Heart left ventricle (tissue), 16 donors: ENCODE measurements around the gene PRAMEF12. TPM values are rescaled to one million over a fixed set of nuclear protein-coding genes. Genes with fewer than 3 reads are reported as not detected.

Source experiments
- ATAC-seq, 4 donors: fragments of 200-7000 bp; cut with Tn5 transposase; one replicate each; pipeline ENCODE4 v1.9.1; 2020 to 2022; ENCODE audit warnings: moderate library complexity in 4 of 4, mild to moderate bottlenecking in 3 of 4, moderate number of reproducible peaks in 1 of 4
- DNase-seq, 5 donors: peaks; one replicate each; pipeline ENCODE4 v3.0.0-alpha.2; 2020
- H3K27ac ChIP-seq, 12 donors: fragments of 200-600 bp; sonication (generic) in 4 of 12; one replicate each; pipeline versions ENCODE4 v1.5.0 to v1.8.0; 2016 to 2022; ENCODE audit warnings: mild to moderate bottlenecking in 2 of 12
- H3K27me3 ChIP-seq, 9 donors: fragments of 200-600 bp; sonication (generic) in 2 of 9; one replicate each; pipeline versions ENCODE4 v1.5.1 to v1.8.0; 2016 to 2022; ENCODE audit warnings: mild to moderate bottlenecking in 3 of 9
- H3K36me3 ChIP-seq, 9 donors: fragments of 200-600 bp; sonication (generic) in 2 of 9; one replicate each; pipeline versions ENCODE4 v1.5.0 to v1.8.0; 2018 to 2022; ENCODE audit warnings: mild to moderate bottlenecking in 2 of 9
- H3K4me1 ChIP-seq, 12 donors: fragments of 200-600 bp; sonication (generic) in 4 of 12; one replicate each; pipeline versions ENCODE4 v1.5.0 to v1.8.0; 2016 to 2022; ENCODE audit warnings: mild to moderate bottlenecking in 3 of 12
- H3K4me3 ChIP-seq, 12 donors: fragments of 200-600 bp; sonication (generic) in 4 of 12; one replicate each; pipeline versions ENCODE4 v1.5.0 to v1.8.0; 2017 to 2022; ENCODE audit warnings: mild to moderate bottlenecking in 9 of 12, moderate library complexity in 4 of 12
- H3K9me3 ChIP-seq, 12 donors: fragments of 200-600 bp; sonication (generic) in 4 of 12; one replicate each; pipeline versions ENCODE4 v1.5.0 to v1.8.0; 2016 to 2022; ENCODE audit warnings: mild to moderate bottlenecking in 1 of 12
- CTCF ChIP-seq, 12 donors: fragments of 200-600 bp; sonication (generic) in 4 of 12; IDR thresholded peaks; one replicate each; pipeline versions ENCODE4 v1.5.0 to v1.8.0; 2018 to 2022; ENCODE audit warnings: antibody characterized with exemption in 12 of 12, mild to moderate bottlenecking in 5 of 12
- POLR2A ChIP-seq, 2 donors: fragments of 450-650 bp; IDR thresholded peaks; one replicate each; pipeline ENCODE4 v1.6.1; 2017; ENCODE audit warnings: antibody characterized with exemption in 2 of 2, mild to moderate bottlenecking in 2 of 2, moderate library complexity in 2 of 2
- WGBS, 4 donors: extraction: QIAGEN DNeasy Blood & Tissue Kit in 2 of 4; methylation state at CpG; one replicate each; pipeline versions ENCODE4 v1.1.5 to v1.1.7; 2013 to 2018; 5-methylcytosine and 5-hydroxymethylcytosine counted together
- intact Hi-C, 10 donors: fragments of 100-400 bp; cut with DNase I; formaldehyde crosslinking; loops; one replicate each; pipeline versions ENCODE4 v1.11.1 to v1.14.2; 2022
- polyA plus RNA-seq, 2 donors: library from polyadenylated mRNA; stranded (reverse); fragments of 200-250 nt; gene quantifications; one replicate each; pipeline ENCODE4 v1.2.3, GENCODE V29; 2013
- total RNA-seq, 9 donors: library from RNA; depleted of rRNA in 2 of 9; stranded (reverse); fragments of >200 nt in 2 of 9; fragmentation: NEBNext Ultra II Directional in 3 of 9; extraction: Animal tissue kit (Norgen Biotek cat#: 25700) in 3 of 9; gene quantifications; one replicate each; pipeline versions ENCODE4 v1.1.0 to v1.2.4, GENCODE V29; 2016 to 2023
- donor health status: ischemic (EF 13 %, LVEDD 7.1; RV severe dilation, severe dysfunction).
- donor health status: healthy with polysubstance abuse.
- donor health status: DM: no; HTN: yes; CAD: no.
- donor health status: DM: no; HTN: no; CAD: no.
- donor health status: ischemic (EF 25% LVEDD 6.9; RV normal size, moderate dysfunction).
- donor health status: ischemic (EF 25% LVEDD 5.7; RV mildly dilated, moderate dysfunction).
- donor health status: healthy.
- donor health status: DM: yes; HTN: yes; CAD: no.
- donor health status: ischemic (EF 35%, LVEDD 5.7; RV mildly dilated, moderate dysfunction).
- donor health status: nonischemic (EF 11% LVEDD 7.7; RV severe dilation, severe dysfunction).
- donor health status: DM: yes; HTN: yes; CAD: no.
- donor health status: PGD.
- donor health status: ischemic (EF 29% LVEDD 5.4; RV normal size, mild dysfunction).
- donor health status: nonischemic (EF 23%, LVEDD 6.1; RV moderate dilation, normal function).

The PRAMEF12 gene
- total and polyA plus RNA-seq, 11 donors = not detected

- H3K36me3 ChIP-seq = no peaks in the 10 kb centered on the region
- H3K4me3 ChIP-seq = no peak overlapping the region
- no peaks in the 10 kb centered on the region for H3K9me3 ChIP-seq
- no peak for ATAC-seq
- H3K4me1 ChIP-seq = no peaks in the 10 kb centered on the region
- DNase-seq = no peak
- intact Hi-C loops = no loop called here
- no peak for TF ChIP-seq POLR2A (IDR thresholded peaks at IDR 0.05)
- 72 to 78% (median 73%) methylated on average over 4 to 6 of the region's 6 CpGs for WGBS, 4 donors
- no peak overlapping the region for H3K27ac ChIP-seq
- H3K27me3 ChIP-seq = peaks cover 0 to 33% (median 10%) of the 10 kb centered on the region in 9 donors
These were observed 16.6 kb upstream of the PRAMEF12 start for GRCh38 chr1:12756768-12757413.

GRCh38 chr1:12757836-12758235 is 15.7 kb upstream of the PRAMEF12 start:
- no peak for ATAC-seq

GRCh38 chr1:12760256-12760795 is 13.2 kb upstream of the PRAMEF12 start:
- Histone ChIP-seq H3K27ac (no peak overlapping the region), H3K4me1 (no peaks in the 10 kb centered on the region), H3K4me3 (no peak overlapping the region), H3K36me3 (no peaks in the 10 kb centered on the region), H3K9me3 (no peaks in the 10 kb centered on the region), H3K27me3 (peaks cover 0 to 33% (median 9%) of the 10 kb centered on the region in 9 donors)
- ATAC-seq (no peak), DNase-seq (no peak)
- WGBS, 4 donors = 55 to 68% (median 63%) methylated on average over 5 to 7 of the region's 7 CpGs
- intact Hi-C loops = no loop called here
- TF ChIP-seq POLR2A (IDR thresholded peaks at IDR 0.05) (no peak), CTCF (IDR thresholded peaks at IDR 0.05) (no peak)

More at GRCh38 chr1:12757836-12758235, 15.7 kb upstream of the PRAMEF12 start:
- no peak overlapping the region for H3K27ac ChIP-seq
- H3K9me3 ChIP-seq = no peaks in the 10 kb centered on the region
- no peaks in the 10 kb centered on the region for H3K4me1 ChIP-seq
- no peak overlapping the region for H3K4me3 ChIP-seq
- 58 to 69% (median 65%) methylated on average over 6 of the region's 6 CpGs for WGBS, 4 donors
- no peaks in the 10 kb centered on the region for H3K36me3 ChIP-seq
- no peak for DNase-seq
- peaks cover 0 to 33% (median 9%) of the 10 kb centered on the region in 9 donors for H3K27me3 ChIP-seq
- TF ChIP-seq POLR2A (IDR thresholded peaks at IDR 0.05) = no peak
- TF ChIP-seq CTCF (IDR thresholded peaks at IDR 0.05) = no peak
- intact Hi-C loops = no loop called here

GRCh38 chr1:12761781-12762180 is 11.8 kb upstream of the PRAMEF12 start:
- 79 to 88% (median 83%) methylated on average over 5 of the region's 5 CpGs for WGBS, 4 donors
- H3K27me3 ChIP-seq = peaks cover 0 to 33% (median 5%) of the 10 kb centered on the region in 9 donors

More at GRCh38 chr1:12761781-12762180, 11.8 kb upstream of the PRAMEF12 start:
- intact Hi-C loops = no loop called here
- DNase-seq (no peak), ATAC-seq (no peak)
- TF ChIP-seq CTCF (IDR thresholded peaks at IDR 0.05) (no peak), POLR2A (IDR thresholded peaks at IDR 0.05) (no peak)
- Histone ChIP-seq H3K27ac (no peak overlapping the region), H3K9me3 (peaks cover 0 to under 1% (median 0%) of the 10 kb centered on the region in 12 donors), H3K4me1 (no peaks in the 10 kb centered on the region), H3K4me3 (no peak overlapping the region), H3K36me3 (no peaks in the 10 kb centered on the region)
